ENCODE data around the gene NLRP13. TPM values are rescaled to one million over a fixed set of nuclear protein-coding genes. Genes with fewer than 3 reads are reported as not detected.

Gene NLRP13
- total and polyA plus RNA-seq, 2 donors: not detected

DNA sequence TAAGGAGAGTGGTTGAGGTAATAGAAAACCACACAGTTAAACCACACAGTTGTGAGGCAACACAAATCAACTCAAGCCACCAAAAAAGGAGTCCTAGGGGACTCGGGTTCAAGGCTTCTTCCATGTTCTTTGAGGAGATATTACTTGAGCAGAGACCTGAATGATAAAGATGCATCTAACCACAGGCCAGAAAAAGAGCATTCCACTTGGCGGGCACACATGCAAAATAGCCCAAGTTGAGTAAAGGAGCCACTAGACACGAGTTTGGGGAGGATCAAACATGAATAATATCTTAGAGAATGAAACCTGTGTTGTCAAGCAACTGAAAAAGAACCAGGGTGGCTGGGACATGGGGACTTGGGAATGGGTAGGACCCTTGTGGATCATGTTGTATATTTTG, 65.6 kb downstream of the NLRP13 start:
- H3K4me3 ChIP-seq (ENCODE audit: low read depth, low read length): no peak overlapping the region
- H3K36me3 ChIP-seq (ENCODE audit: insufficient read depth): no peaks in the 10 kb centered on the region
- WGBS: 49% methylated on average over 3 of the region's 3 CpGs
- no peak for DNase-seq (ENCODE audit: extremely low spot score)
- no peak overlapping the region for H3K27ac ChIP-seq (ENCODE audit: low read depth)
- no peaks in the 10 kb centered on the region for H3K4me1 ChIP-seq (ENCODE audit: insufficient read depth)

DNA sequence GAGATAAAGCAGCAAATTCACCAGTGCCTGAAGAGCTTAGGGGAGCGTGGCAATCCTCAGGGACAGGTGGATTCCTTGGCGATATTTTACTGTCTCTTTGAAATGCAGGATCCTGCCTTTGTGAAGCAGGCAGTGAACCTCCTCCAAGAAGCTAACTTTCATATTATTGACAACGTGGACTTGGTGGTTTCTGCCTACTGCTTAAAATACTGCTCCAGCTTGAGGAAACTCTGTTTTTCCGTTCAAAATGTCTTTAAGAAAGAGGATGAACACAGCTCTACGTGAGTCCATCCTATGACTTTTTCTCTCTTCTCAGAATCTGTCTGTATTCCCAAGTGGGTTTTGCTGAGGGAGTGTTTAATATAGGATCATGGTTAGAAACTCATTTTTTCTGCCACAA, 73.2 kb downstream of the NLRP13 start:
- no peak for DNase-seq (ENCODE audit: extremely low spot score)
- H3K27ac ChIP-seq (ENCODE audit: low read depth): no peak overlapping the region
- H3K4me1 ChIP-seq (ENCODE audit: insufficient read depth): no peaks in the 10 kb centered on the region
- no peaks in the 10 kb centered on the region for H3K36me3 ChIP-seq (ENCODE audit: insufficient read depth)
- no peak overlapping the region for H3K4me3 ChIP-seq (ENCODE audit: low read depth, low read length)
- WGBS: 63% methylated on average over 5 of the region's 5 CpGs

DNA sequence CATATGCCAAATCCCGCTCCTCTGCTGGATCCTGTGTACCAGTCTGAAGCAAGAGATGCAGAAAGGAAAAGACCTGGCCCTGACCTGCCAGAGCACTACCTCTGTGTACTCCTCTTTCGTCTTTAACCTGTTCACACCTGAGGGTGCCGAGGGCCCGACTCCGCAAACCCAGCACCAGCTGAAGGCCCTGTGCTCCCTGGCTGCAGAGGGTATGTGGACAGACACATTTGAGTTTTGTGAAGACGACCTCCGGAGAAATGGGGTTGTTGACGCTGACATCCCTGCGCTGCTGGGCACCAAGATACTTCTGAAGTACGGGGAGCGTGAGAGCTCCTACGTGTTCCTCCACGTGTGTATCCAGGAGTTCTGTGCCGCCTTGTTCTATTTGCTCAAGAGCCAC, 73.7 kb downstream of the NLRP13 start:
- Histone ChIP-seq H3K36me3 (ENCODE audit: insufficient read depth) (no peaks in the 10 kb centered on the region), H3K4me3 (ENCODE audit: low read depth, low read length) (no peak overlapping the region), H3K27ac (ENCODE audit: low read depth) (no peak overlapping the region), H3K4me1 (ENCODE audit: insufficient read depth) (no peaks in the 10 kb centered on the region)
- no peak for DNase-seq (ENCODE audit: extremely low spot score)
- 92% methylated on average over 14 of the region's 14 CpGs for WGBS

- H3K36me3 ChIP-seq (ENCODE audit: insufficient read depth): no peaks in the 10 kb centered on the region
- DNase-seq (ENCODE audit: extremely low spot score): no peak
- no peaks in the 10 kb centered on the region for H3K4me1 ChIP-seq (ENCODE audit: insufficient read depth)
- WGBS: 89% methylated on average over 23 of the region's 23 CpGs
- H3K27ac ChIP-seq (ENCODE audit: low read depth): no peak overlapping the region
- H3K4me3 ChIP-seq (ENCODE audit: low read depth, low read length): no peak overlapping the region
Observed at GRCh38 chr19:55857974-55858373, 74.2 kb downstream of the NLRP13 start.

GRCh38 chr19:55857149-55857548, 75.0 kb downstream of the NLRP13 start:
- Histone ChIP-seq H3K36me3 (ENCODE audit: insufficient read depth) (no peaks in the 10 kb centered on the region), H3K4me3 (ENCODE audit: low read depth, low read length) (no peak overlapping the region), H3K27ac (ENCODE audit: low read depth) (no peak overlapping the region), H3K4me1 (ENCODE audit: insufficient read depth) (no peaks in the 10 kb centered on the region)
- no peak for DNase-seq (ENCODE audit: extremely low spot score)
- 71% methylated on average over 4 of the region's 4 CpGs for WGBS

GRCh38 chr19:55855160-55855559, 77.0 kb downstream of the NLRP13 start:
- Histone ChIP-seq H3K27ac (ENCODE audit: low read depth) (no peak overlapping the region), H3K4me1 (ENCODE audit: insufficient read depth) (no peaks in the 10 kb centered on the region), H3K36me3 (ENCODE audit: insufficient read depth) (no peaks in the 10 kb centered on the region), H3K4me3 (ENCODE audit: low read depth, low read length) (no peak overlapping the region)
- WGBS: 75% methylated on average over 1 of the region's 1 CpG
- no peak for DNase-seq (ENCODE audit: extremely low spot score)

Other genes starting within 250 kb of the NLRP13 start
- not detected for gene NLRP9, start 193.9 kb downstream of the NLRP13 start, total RNA-seq
- gene NLRP9, start 193.9 kb downstream of the NLRP13 start, polyA plus RNA-seq: not detected
- gene RFPL4A, start 173.2 kb downstream of the NLRP13 start, total RNA-seq: 0.58 TPM
- not detected for gene RFPL4A, start 173.2 kb downstream of the NLRP13 start, polyA plus RNA-seq
- not detected for gene RFPL4AL1, start 163.2 kb downstream of the NLRP13 start, total RNA-seq
- gene RFPL4AL1, start 163.2 kb downstream of the NLRP13 start, polyA plus RNA-seq: not detected
- not detected for gene NLRP11, start 100.3 kb downstream of the NLRP13 start, total RNA-seq
- not detected for gene NLRP11, start 100.3 kb downstream of the NLRP13 start, polyA plus RNA-seq
- gene NLRP4, start 95.8 kb downstream of the NLRP13 start, total RNA-seq: not detected
- gene NLRP4, start 95.8 kb downstream of the NLRP13 start, polyA plus RNA-seq: not detected
- gene NLRP8, start 15.5 kb upstream of the NLRP13 start, total RNA-seq: not detected
- gene NLRP8, start 15.5 kb upstream of the NLRP13 start, polyA plus RNA-seq: not detected
- gene NLRP5, start 54.4 kb upstream of the NLRP13 start, total RNA-seq: not detected
- gene NLRP5, start 54.4 kb upstream of the NLRP13 start, polyA plus RNA-seq: not detected
- gene ZNF787, start 189.0 kb upstream of the NLRP13 start, total RNA-seq: 13.3 TPM
- gene ZNF787, start 189.0 kb upstream of the NLRP13 start, polyA plus RNA-seq: 30.9 TPM
- 11.7 TPM for gene ZNF444, start 209.0 kb upstream of the NLRP13 start, total RNA-seq
- gene ZNF444, start 209.0 kb upstream of the NLRP13 start, polyA plus RNA-seq: 44.5 TPM
- not detected for gene GALP, start 243.7 kb upstream of the NLRP13 start, total RNA-seq
- not detected for gene GALP, start 243.7 kb upstream of the NLRP13 start, polyA plus RNA-seq

Data from urinary bladder (tissue), 4 donors.